HG02763 (cell line): Measurements from ENCODE around the gene EIF2B4.
"Not testable (repeated sequence)": the region's sequence is repeated elsewhere in the genome, so short reads cannot be mapped to it uniquely, and the experiment has no call there.

Experiments
- ATAC-seq: cut with Tn5 transposase; IDR thresholded peaks from one replicate; pipeline ENCODE4 v1.9.1; 2021; ENCODE audit warnings: mild to moderate bottlenecking, moderate library complexity; ENCODE audit not compliant: unreplicated experiment

EIF2B4 gene

GRCh38 chr2:27350106-27350693, 19.9 kb downstream of the EIF2B4 start:
- ATAC-seq = no peak

GRCh38 chr2:27347641-27348040, 22.5 kb downstream of the EIF2B4 start:
- ATAC-seq = no peak

GRCh38 chr2:27336173-27336572, 34.0 kb downstream of the EIF2B4 start:
- no peak for ATAC-seq

GRCh38 chr2:27335311-27335710, 34.8 kb downstream of the EIF2B4 start:
- ATAC-seq = no peak

- ATAC-seq = no peak
Observed at GRCh38 chr2:27324720-27325119, 45.4 kb downstream of the EIF2B4 start.

- ATAC-seq = no peak
Observed at GRCh38 chr2:27323596-27324285, 46.4 kb downstream of the EIF2B4 start.

GRCh38 chr2:27322766-27323595, 47.2 kb downstream of the EIF2B4 start, which contains the start of gene MPV17:
TSS of gene MPV17 (minus strand) at chr2:27323097. CDS start at chr2:27322517, 580 bp downstream.
- ATAC-seq = peak; percentile 81

- ATAC-seq = no peak
Observed at GRCh38 chr2:27322301-27322765, 47.8 kb downstream of the EIF2B4 start.

GRCh38 chr2:27320958-27321543, 49.1 kb downstream of the EIF2B4 start:
- no peak for ATAC-seq

GRCh38 chr2:27319839-27320238, 50.3 kb downstream of the EIF2B4 start:
- ATAC-seq = not testable (repeated sequence)

GRCh38 chr2:27316655-27317412, 53.3 kb downstream of the EIF2B4 start:
- ATAC-seq = no peak

GRCh38 chr2:27315122-27315521, 55.0 kb downstream of the EIF2B4 start:
- ATAC-seq = no peak

- no peak for ATAC-seq
Observed at GRCh38 chr2:27314709-27315108, 55.4 kb downstream of the EIF2B4 start.
